Fibroblast of lung (primary cell): ENCODE data around the gene GPR156. TPM values are rescaled to one million over a fixed set of nuclear protein-coding genes. Genes with fewer than 3 reads are reported as not detected.

Source experiments
- DNase-seq, 2 donors: peaks; one replicate each; pipeline versions ENCODE4 v3.0.0 to v3.0.0-alpha.2; 2010; ENCODE audit warnings: low read depth in 2 of 2
- H2AFZ ChIP-seq: 2 replicates; pipeline ENCODE4 v1.5.1; 2012; ENCODE audit warnings: low read length, control low read depth, inconsistent platforms
- H3K27ac ChIP-seq: 2 replicates; pipeline ENCODE4 v1.5.1; 2011; ENCODE audit warnings: low read length, control low read depth; ENCODE audit not compliant: insufficient read depth
- H3K27me3 ChIP-seq: 2 replicates; pipeline ENCODE4 v1.5.1; 2011; ENCODE audit warnings: mild to moderate bottlenecking, low read length; ENCODE audit not compliant: control insufficient read depth, insufficient read depth
- H3K36me3 ChIP-seq: 2 replicates; pipeline ENCODE4 v1.5.1; 2011; ENCODE audit warnings: low read length; ENCODE audit not compliant: control insufficient read depth, insufficient read depth
- H3K4me1 ChIP-seq: 2 replicates; pipeline ENCODE4 v1.5.1; 2011; ENCODE audit warnings: low read length; ENCODE audit not compliant: control insufficient read depth, insufficient read depth; ENCODE audit errors: extremely low read depth
- H3K4me2 ChIP-seq: 2 replicates; pipeline ENCODE4 v1.5.1; 2011; ENCODE audit warnings: low read length, control low read depth; ENCODE audit not compliant: insufficient read depth; ENCODE audit errors: extremely low read depth
- H3K4me3 ChIP-seq, 4 experiments: fragments of 200-600 bp in 1 of 4; sonication (generic) in 1 of 4; replicated peaks in 1 of 4; 2 replicates each; pipeline ENCODE4 v1.5.1; 2011 to 2016; ENCODE audit warnings: low read length in 4 of 4, low read depth in 3 of 4, mild to moderate bottlenecking in 3 of 4, control low read depth in 2 of 4, inconsistent platforms in 1 of 4, mixed read lengths in 1 of 4; ENCODE audit not compliant: insufficient read depth in 1 of 4; ENCODE audit errors: control extremely low read depth in 1 of 4
- H3K79me2 ChIP-seq: 2 replicates; pipeline ENCODE4 v1.5.1; 2012; ENCODE audit warnings: mild to moderate bottlenecking, low read length, inconsistent platforms; ENCODE audit not compliant: control insufficient read depth, insufficient read depth
- H3K9ac ChIP-seq: 2 replicates; pipeline ENCODE4 v1.5.1; 2011; ENCODE audit warnings: mild to moderate bottlenecking, low read length, control low read depth; ENCODE audit not compliant: insufficient read depth
- H3K9me3 ChIP-seq: 2 replicates; pipeline ENCODE4 v1.5.1; 2012; ENCODE audit warnings: low read depth, low read length; ENCODE audit not compliant: control insufficient read depth, insufficient read depth
- H4K20me1 ChIP-seq: 2 replicates; pipeline ENCODE4 v1.5.1; 2011; ENCODE audit warnings: low read length; ENCODE audit not compliant: control insufficient read depth, insufficient read depth; ENCODE audit errors: extremely low read depth
- EZH2 ChIP-seq: IDR thresholded peaks from 2 replicates; pipeline ENCODE4 v1.5.1; 2012; ENCODE audit warnings: low read length, control low read depth, mild to moderate bottlenecking; ENCODE audit errors: missing control alignments
- polyA plus RNA-seq, 2 donors: library from polyadenylated mRNA; depleted of rRNA in 1 of 2; stranded (reverse) in 1 of 2; unstranded in 1 of 2; fragments of >200 nt; gene quantifications; 2 replicates each; pipeline ENCODE4 v1.2.1, GENCODE V29; 2011 to 2012; ENCODE audit warnings: missing spikeins in 1 of 2
- total RNA-seq: library from RNA; depleted of rRNA; stranded (reverse); fragments of >200 nt; gene quantifications from 2 replicates; pipeline ENCODE4 v1.2.1, GENCODE V29; 2014
- TF ChIP-seq, protein P1 (sequence below), 2 donors: IDR thresholded peaks in 1 of 2; conservative IDR thresholded peaks in 1 of 2; 1 replicate in 1 of 2; 2 replicates in 1 of 2; pipeline ENCODE4 v1.5.1; 2011 to 2012; ENCODE audit warnings: low read length in 2 of 2, control low read depth in 1 of 2, inconsistent platforms in 1 of 2, low read depth in 1 of 2, mild to moderate bottlenecking in 1 of 2

GPR156 gene
- total and polyA plus RNA-seq, 2 donors (not counting 1 experiment from before 2014, with no cell fraction given) = 0.33 to 0.42 TPM

DNA sequence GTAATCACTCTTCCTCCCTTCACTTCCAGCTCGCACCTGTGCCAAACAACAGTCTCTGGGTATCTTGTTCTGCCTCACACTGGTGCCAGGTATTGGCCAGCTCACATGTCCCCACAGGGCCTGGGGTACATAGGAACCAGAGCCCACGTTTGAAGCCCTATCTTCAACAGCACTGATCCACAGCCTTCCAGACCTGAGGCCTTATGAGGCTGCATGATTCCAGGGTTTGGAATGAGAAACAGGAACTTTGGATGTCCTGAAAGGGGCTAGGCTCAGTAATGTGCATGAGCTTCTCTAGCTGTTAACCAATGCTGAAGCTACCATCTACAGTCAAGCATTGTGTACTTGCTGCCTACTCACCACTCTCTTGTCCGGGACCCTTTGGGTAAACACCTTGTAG lies 92.4 kb downstream of the GPR156 start:
- no peak overlapping the region for H2AFZ ChIP-seq
- H3K4me3 ChIP-seq = no peak overlapping the region
- TF ChIP-seq, protein P1, sequence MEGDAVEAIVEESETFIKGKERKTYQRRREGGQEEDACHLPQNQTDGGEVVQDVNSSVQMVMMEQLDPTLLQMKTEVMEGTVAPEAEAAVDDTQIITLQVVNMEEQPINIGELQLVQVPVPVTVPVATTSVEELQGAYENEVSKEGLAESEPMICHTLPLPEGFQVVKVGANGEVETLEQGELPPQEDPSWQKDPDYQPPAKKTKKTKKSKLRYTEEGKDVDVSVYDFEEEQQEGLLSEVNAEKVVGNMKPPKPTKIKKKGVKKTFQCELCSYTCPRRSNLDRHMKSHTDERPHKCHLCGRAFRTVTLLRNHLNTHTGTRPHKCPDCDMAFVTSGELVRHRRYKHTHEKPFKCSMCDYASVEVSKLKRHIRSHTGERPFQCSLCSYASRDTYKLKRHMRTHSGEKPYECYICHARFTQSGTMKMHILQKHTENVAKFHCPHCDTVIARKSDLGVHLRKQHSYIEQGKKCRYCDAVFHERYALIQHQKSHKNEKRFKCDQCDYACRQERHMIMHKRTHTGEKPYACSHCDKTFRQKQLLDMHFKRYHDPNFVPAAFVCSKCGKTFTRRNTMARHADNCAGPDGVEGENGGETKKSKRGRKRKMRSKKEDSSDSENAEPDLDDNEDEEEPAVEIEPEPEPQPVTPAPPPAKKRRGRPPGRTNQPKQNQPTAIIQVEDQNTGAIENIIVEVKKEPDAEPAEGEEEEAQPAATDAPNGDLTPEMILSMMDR (conservative IDR thresholded peaks at IDR 0.05 in 1 of 2, IDR thresholded peaks at IDR 0.05 in 1 of 2; ENCODE audit: low read depth in 1 of 2, low read length in 2 of 2) = no peak
- TF ChIP-seq EZH2 = no peak
- H3K36me3 ChIP-seq = no peaks in the 10 kb centered on the region
- H3K27me3 ChIP-seq = no peaks in the 10 kb centered on the region
- H4K20me1 ChIP-seq = no peaks in the 10 kb centered on the region
- no peaks in the 10 kb centered on the region for H3K4me1 ChIP-seq
- H3K27ac ChIP-seq = no peak overlapping the region
- H3K4me2 ChIP-seq = no peak overlapping the region
- H3K9me3 ChIP-seq = no peaks in the 10 kb centered on the region
- H3K9ac ChIP-seq = no peak overlapping the region
- no peak for DNase-seq
- no peaks in the 10 kb centered on the region for H3K79me2 ChIP-seq

DNA sequence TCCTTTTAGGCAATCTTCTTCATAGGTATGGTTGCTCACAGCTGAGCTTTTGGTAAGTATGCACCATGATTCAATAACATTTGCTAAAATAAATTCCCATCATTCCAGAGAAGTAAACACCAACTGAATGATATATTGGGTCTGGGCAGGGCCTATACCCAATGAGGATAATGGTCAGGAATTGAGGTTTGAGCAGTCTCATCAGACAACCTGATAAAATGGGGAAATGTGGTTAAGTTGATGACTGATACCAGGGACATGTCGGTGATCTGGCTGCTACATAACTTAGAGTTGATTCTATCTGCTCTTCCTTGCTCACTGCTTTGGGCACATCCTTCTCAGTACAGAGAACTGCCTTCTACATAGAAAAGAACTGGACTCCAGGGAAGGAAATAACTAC lies 92.9 kb downstream of the GPR156 start:
- no peak overlapping the region for H2AFZ ChIP-seq
- no peak overlapping the region for H3K4me2 ChIP-seq
- no peaks in the 10 kb centered on the region for H3K36me3 ChIP-seq
- no peak overlapping the region for H3K4me3 ChIP-seq
- H3K9me3 ChIP-seq = no peaks in the 10 kb centered on the region
- no peaks in the 10 kb centered on the region for H3K79me2 ChIP-seq
- DNase-seq = peak in 1 of 2 donors; percentile 63
- no peak for TF ChIP-seq EZH2
- TF ChIP-seq, protein P1 (conservative IDR thresholded peaks at IDR 0.05 in 1 of 2, IDR thresholded peaks at IDR 0.05 in 1 of 2; ENCODE audit: low read depth in 1 of 2, low read length in 2 of 2) = no peak
- H3K27me3 ChIP-seq = no peaks in the 10 kb centered on the region
- no peak overlapping the region for H3K27ac ChIP-seq
- H4K20me1 ChIP-seq = no peaks in the 10 kb centered on the region
- H3K4me1 ChIP-seq = no peaks in the 10 kb centered on the region
- H3K9ac ChIP-seq = no peak overlapping the region

DNA sequence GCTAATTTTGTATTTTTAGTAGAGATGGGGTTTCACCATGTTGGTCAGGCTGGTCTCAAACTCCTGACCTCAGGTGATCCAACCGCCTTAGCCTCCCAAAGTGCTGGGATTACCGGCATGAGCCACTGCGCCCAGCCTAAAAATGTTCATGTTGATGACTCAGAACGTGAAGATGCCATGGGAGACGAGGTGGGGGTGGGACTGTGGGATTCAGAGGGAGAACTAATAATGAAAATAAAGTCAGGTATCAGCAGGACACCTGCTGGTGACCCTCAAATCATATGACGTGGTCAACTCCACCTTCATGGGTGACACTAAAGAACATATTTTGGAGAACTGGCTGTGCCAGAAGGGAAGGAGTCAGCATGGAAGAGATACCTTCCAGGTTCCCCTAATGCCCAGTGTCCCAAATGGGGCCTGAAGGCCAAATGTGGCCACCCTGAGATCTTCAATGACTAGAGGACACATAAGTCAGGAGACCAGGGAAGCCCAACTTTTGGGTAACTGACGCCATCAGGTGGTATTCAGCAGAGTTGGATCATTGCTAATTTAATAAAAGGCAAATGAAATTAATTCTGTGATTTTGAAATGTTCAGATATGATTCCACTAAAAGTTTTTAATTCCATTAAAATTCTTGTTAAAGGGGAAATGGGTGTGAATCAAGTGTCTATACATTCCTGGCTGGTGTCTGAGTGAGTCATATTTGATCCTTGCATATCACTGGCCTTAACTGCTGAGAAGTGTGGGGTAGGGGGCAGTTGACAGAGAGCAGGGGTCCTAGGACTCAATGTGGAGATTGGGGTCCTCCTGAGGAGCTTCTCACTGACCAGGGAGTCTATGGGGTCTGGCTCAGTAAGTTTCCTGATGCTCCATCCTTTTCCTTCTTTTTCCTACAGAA lies 102.2 kb downstream of the GPR156 start:
- no peaks in the 10 kb centered on the region for H3K79me2 ChIP-seq
- TF ChIP-seq, protein P1 (conservative IDR thresholded peaks at IDR 0.05 in 1 of 2, IDR thresholded peaks at IDR 0.05 in 1 of 2; ENCODE audit: low read depth in 1 of 2, low read length in 2 of 2) = peak; percentile 45 to 52
- no peak for TF ChIP-seq EZH2
- H3K9me3 ChIP-seq = no peaks in the 10 kb centered on the region
- H3K27me3 ChIP-seq = no peaks in the 10 kb centered on the region
- DNase-seq = peak in 1 of 2 donors; percentile 73
- no peak overlapping the region for H3K9ac ChIP-seq
- H3K36me3 ChIP-seq = no peaks in the 10 kb centered on the region
- H3K4me1 ChIP-seq = peaks cover 5% of the 10 kb centered on the region
- H4K20me1 ChIP-seq = no peaks in the 10 kb centered on the region
- H3K27ac ChIP-seq = no peak overlapping the region
- no peak overlapping the region for H3K4me3 ChIP-seq
- no peak overlapping the region for H3K4me2 ChIP-seq
- H2AFZ ChIP-seq = no peak overlapping the region
